Heart left ventricle (tissue), 13 donors: Measurements from ENCODE around the gene SLC25A6.
"Not testable (repeated sequence)": the region's sequence is repeated elsewhere in the genome, so short reads cannot be mapped to it uniquely, and the experiment has no call there.

ENCODE experiments used
- POLR2A ChIP-seq, 2 donors: fragments of 450-650 bp; IDR thresholded peaks; one replicate each; pipeline ENCODE4 v1.6.1; 2017; ENCODE audit warnings: antibody characterized with exemption in 2 of 2, mild to moderate bottlenecking in 2 of 2, moderate library complexity in 2 of 2
- TF ChIP-seq, protein P1 (sequence below), 12 donors: fragments of 200-600 bp; sonication (generic) in 4 of 12; IDR thresholded peaks; one replicate each; pipeline versions ENCODE4 v1.5.0 to v1.8.0; 2018 to 2022; ENCODE audit warnings: antibody characterized with exemption in 12 of 12, mild to moderate bottlenecking in 5 of 12
- donor health status: ischemic (EF 13 %, LVEDD 7.1; RV severe dilation, severe dysfunction).
- donor health status: DM: no; HTN: yes; CAD: no.
- donor health status: DM: no; HTN: no; CAD: no.
- donor health status: ischemic (EF 25% LVEDD 6.9; RV normal size, moderate dysfunction).
- donor health status: ischemic (EF 25% LVEDD 5.7; RV mildly dilated, moderate dysfunction).
- donor health status: ischemic (EF 35%, LVEDD 5.7; RV mildly dilated, moderate dysfunction).
- donor health status: nonischemic (EF 11% LVEDD 7.7; RV severe dilation, severe dysfunction).
- donor health status: DM: yes; HTN: yes; CAD: no.
- donor health status: PGD.
- donor health status: ischemic (EF 29% LVEDD 5.4; RV normal size, mild dysfunction).
- donor health status: nonischemic (EF 23%, LVEDD 6.1; RV moderate dilation, normal function).

DNA sequence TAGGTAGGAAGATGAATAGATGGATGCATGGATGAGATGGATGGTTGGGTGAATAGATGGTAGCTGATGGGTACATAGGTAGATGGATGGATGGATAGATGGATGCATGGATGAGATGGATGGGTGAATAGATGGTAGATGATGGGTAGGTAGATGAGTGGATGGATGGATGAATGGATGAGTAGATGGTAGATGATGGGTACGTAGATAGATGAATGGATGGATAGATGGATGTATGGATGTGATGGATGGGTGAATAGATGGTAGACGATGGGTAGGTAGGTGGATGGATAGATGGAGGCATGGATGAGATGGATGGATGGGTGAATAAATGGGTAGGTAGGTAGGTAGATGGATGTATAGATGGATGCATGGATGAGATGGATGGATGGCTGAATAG, 13.9 kb upstream of the SLC25A6 start:
- TF ChIP-seq, protein P1, sequence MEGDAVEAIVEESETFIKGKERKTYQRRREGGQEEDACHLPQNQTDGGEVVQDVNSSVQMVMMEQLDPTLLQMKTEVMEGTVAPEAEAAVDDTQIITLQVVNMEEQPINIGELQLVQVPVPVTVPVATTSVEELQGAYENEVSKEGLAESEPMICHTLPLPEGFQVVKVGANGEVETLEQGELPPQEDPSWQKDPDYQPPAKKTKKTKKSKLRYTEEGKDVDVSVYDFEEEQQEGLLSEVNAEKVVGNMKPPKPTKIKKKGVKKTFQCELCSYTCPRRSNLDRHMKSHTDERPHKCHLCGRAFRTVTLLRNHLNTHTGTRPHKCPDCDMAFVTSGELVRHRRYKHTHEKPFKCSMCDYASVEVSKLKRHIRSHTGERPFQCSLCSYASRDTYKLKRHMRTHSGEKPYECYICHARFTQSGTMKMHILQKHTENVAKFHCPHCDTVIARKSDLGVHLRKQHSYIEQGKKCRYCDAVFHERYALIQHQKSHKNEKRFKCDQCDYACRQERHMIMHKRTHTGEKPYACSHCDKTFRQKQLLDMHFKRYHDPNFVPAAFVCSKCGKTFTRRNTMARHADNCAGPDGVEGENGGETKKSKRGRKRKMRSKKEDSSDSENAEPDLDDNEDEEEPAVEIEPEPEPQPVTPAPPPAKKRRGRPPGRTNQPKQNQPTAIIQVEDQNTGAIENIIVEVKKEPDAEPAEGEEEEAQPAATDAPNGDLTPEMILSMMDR (IDR thresholded peaks at IDR 0.05), result not testable (repeated sequence)
- not testable (repeated sequence) for TF ChIP-seq POLR2A (IDR thresholded peaks at IDR 0.05)
